ENCODE measurements around the gene ACTR1A.

Gene ACTR1A

DNA sequence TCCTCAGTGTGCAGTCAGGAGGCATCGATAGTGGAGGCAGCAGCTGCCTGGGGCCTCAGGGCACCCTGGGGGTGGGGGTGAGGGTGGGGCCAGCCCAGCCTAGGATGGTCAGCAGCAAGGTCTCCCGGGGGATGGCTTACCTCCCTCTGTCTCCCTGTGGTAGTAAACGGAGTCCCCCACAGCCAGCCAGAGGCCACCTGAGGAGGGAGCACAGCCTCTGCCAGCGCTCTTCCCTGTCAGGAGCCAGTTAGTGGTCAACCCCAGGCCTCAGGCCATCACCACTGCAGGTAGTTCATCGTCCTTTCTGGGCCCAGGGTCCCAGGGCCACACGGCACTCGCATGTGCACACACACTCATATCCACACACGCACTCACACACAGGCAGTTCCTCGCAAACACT is 22.1 kb downstream of the ACTR1A start:
- TF ChIP-seq, protein P1, sequence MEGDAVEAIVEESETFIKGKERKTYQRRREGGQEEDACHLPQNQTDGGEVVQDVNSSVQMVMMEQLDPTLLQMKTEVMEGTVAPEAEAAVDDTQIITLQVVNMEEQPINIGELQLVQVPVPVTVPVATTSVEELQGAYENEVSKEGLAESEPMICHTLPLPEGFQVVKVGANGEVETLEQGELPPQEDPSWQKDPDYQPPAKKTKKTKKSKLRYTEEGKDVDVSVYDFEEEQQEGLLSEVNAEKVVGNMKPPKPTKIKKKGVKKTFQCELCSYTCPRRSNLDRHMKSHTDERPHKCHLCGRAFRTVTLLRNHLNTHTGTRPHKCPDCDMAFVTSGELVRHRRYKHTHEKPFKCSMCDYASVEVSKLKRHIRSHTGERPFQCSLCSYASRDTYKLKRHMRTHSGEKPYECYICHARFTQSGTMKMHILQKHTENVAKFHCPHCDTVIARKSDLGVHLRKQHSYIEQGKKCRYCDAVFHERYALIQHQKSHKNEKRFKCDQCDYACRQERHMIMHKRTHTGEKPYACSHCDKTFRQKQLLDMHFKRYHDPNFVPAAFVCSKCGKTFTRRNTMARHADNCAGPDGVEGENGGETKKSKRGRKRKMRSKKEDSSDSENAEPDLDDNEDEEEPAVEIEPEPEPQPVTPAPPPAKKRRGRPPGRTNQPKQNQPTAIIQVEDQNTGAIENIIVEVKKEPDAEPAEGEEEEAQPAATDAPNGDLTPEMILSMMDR (IDR thresholded peaks at IDR 0.05; ENCODE audit: control extremely low read depth, extremely low read depth, low read depth, missing control alignments): no peak
- CTCF ChIA-PET: interaction anchor here (1.4 to 6.4 kb wide), 12 partner anchors 12 to 250 kb away, joined by 3 to 73 read pairs (median 18); partner anchors contain the start of gene C10orf95
- POLR2A ChIA-PET: interaction anchor here (0.6 to 0.8 kb wide), 2 partner anchors 11 to 220 kb away, joined by 3 to 8 read pairs; no protein-coding TSS in a partner anchor
- no peak for DNase-seq (ENCODE audit: extremely low spot score)

DNA sequence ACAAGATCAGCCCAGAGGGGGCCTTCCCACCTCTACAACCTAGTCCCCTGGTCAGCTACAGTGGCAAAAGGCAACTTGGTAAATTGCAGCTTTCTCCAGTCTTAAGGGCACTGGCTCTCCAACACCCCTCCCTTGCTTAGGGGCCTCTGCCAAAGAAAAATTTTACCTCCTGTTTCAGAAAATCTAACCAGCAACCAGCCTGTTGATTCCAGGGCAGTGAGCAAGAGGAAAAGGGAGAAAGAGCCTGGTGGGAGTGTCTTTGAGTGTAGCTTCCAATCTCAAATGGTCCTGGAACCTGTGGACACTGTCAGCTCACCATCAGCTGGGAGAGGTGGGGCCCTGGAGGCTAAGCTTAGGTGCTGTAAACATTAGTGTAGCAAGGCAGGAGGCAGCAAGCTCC is 22.9 kb downstream of the ACTR1A start:
- no peak for DNase-seq (ENCODE audit: extremely low spot score)
- ChIA-PET POLR2A (interaction anchor here (0.8 kb wide), 1 partner anchor 11 kb away, joined by 3 read pairs; no protein-coding TSS in a partner anchor), CTCF (interaction anchor here (1.0 to 6.4 kb wide), 33 partner anchors 9 to 328 kb away, joined by 3 to 73 read pairs (median 5); partner anchors contain the start of genes C10orf95, ELOVL3, NOLC1 and SUFU)
- TF ChIP-seq, protein P1 (IDR thresholded peaks at IDR 0.05; ENCODE audit: control extremely low read depth, extremely low read depth, low read depth, missing control alignments): no peak

DNA sequence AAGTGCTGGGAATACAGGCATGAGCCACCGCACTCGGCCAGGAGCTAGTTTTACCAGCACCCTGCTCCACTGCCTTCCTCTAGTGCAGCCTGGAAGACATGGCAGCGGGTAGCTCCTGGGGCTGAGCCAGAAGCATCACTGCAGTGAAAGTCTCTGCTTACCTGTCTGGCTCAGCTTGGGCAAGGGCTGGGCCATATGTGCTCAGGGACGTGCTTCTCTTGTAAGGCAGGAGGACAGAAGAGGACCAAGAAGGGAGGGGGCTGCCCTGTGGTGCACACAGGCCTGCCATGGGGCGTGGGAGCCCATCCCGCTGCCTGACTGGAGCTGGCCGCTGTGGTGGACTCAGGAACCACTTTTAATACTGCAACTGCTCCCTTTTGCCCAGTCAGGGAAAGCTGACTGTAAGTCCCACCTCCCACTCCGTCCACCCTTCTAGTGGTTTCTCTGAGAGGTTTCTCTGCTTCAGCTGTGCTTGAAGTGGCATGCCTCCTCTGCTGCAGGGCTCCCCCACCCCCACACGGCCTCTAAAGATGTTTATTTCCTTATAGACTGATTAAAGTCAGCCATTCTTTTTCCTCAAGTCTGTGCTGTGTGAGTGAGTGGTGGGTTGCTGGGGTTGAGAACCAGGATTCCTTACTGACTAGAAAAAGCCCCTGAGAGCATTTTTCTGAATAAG is 25.9 kb downstream of the ACTR1A start:
- ChIA-PET CTCF (interaction anchor here (0.9 to 1.4 kb wide), 6 partner anchors 8 to 247 kb away, joined by 3 to 4 read pairs (median 3); no protein-coding TSS in a partner anchor), POLR2A (no interaction called here)
- TF ChIP-seq, protein P1 (IDR thresholded peaks at IDR 0.05; ENCODE audit: control extremely low read depth, extremely low read depth, low read depth, missing control alignments): no peak
- no peak for DNase-seq (ENCODE audit: extremely low spot score)

DNA sequence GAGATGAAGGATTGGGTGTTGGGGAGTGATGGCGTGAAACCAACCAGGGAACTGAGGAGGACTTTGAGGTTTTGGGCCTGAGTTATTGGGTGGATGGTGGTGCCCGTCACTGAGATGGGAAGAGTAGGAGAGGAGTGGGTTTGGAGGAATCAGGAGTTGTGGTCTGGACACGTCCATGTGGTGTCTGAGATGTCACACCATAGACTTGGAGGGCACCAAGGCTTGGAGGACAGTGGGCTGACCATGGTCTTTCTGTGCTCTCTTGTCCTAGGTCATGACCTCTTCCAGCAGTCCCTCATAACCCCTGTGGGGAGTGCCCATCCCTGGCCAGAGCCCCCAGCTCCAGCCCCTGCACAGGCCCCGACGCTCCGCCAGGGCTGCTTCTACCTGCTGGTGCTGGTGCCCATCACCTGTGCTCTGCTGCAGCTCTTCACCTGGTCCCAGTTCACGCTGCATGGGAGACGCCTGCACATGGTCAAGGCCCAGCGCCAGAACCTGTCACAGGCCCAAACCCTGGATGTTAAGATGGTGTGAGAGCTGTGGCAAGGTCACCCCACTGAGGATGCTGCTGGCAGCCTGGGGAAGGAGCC is 27.0 kb downstream of the ACTR1A start:
- TF ChIP-seq, protein P1 (IDR thresholded peaks at IDR 0.05; ENCODE audit: control extremely low read depth, extremely low read depth, low read depth, missing control alignments): no peak
- DNase-seq (ENCODE audit: extremely low spot score): no peak
- CTCF ChIA-PET: interaction anchor here (0.9 to 1.4 kb wide), 2 partner anchors 108 to 246 kb away, joined by 3 to 4 read pairs; no protein-coding TSS in a partner anchor
- POLR2A ChIA-PET: no interaction called here

DNA sequence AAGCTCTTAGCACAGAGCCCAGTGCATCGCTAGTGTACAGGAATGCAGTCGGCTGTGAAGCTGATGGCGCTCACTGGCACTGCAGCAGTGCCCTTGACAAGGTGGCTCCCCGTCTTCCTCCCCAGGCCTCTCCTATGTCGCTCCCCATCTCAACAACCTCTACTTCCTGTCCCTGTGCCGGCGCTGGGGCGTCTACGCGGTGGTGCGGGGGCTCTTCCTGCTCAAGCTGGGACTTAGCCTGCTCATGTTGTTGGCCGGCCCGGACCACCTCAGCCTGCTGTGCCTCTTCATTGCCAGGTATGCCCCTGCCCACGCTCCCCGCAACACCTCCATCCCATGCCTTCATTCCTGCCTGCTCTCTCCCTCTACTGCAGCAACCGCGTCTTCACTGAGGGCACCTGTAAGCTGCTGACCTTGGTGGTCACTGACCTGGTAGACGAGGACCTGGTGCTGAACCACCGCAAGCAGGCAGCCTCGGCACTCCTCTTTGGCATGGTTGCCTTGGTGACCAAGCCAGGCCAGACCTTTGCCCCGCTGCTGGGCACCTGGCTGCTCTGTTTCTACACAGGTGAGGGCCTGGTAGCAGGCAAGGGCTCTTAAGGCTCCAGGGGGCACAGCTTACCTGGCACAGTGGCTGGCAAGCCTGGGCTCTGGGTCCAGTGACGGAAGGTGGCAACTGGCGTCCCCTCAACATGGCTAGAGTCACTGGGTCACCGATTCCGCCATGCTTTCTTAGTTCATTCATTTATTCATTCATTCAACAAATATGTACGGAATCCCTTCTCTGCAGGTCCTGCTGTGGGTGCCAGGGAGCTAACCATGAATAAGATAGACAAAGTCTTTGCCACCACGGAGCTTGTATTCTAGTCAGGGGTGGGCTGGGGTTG is 28.8 kb downstream of the ACTR1A start:
- DNase-seq (ENCODE audit: extremely low spot score): no peak
- POLR2A ChIA-PET: no interaction called here
- CTCF ChIA-PET: interaction anchor here (0.8 to 1.5 kb wide), 4 partner anchors 17 to 110 kb away, joined by 3 read pairs; no protein-coding TSS in a partner anchor
- TF ChIP-seq, protein P1 (IDR thresholded peaks at IDR 0.05; ENCODE audit: control extremely low read depth, extremely low read depth, low read depth, missing control alignments): no peak
